Esophagus squamous epithelium (tissue), 4 donors: Measurements from ENCODE around the gene ATRNL1.

ENCODE experiments used
- CTCF ChIP-seq, 6 experiments: fragments of 450-650 bp in 4 of 6; fragments of 200-600 bp in 2 of 6; sonication (generic) in 2 of 6; IDR thresholded peaks; one replicate each; pipeline ENCODE4 v1.5.1; 2016 to 2019; ENCODE audit warnings: antibody characterized with exemption in 6 of 6, mild to moderate bottlenecking in 4 of 6, moderate library complexity in 4 of 6
- POLR2A ChIP-seq, 4 donors: fragments of 450-650 bp; IDR thresholded peaks; one replicate each; pipeline ENCODE4 v1.6.1; 2017; ENCODE audit warnings: antibody characterized with exemption in 4 of 4, mild to moderate bottlenecking in 4 of 4, moderate library complexity in 3 of 4

GRCh38 chr10:115976342-115976741 lies 883.2 kb downstream of the ATRNL1 start:
- TF ChIP-seq CTCF (IDR thresholded peaks at IDR 0.05) (no peak), POLR2A (IDR thresholded peaks at IDR 0.05) (no peak)
